ENCODE measurements around the gene CYP2E1.
"Not testable (repeated sequence)": the region's sequence is repeated elsewhere in the genome, so short reads cannot be mapped to it uniquely, and the experiment has no call there.

Gene CYP2E1

DNA sequence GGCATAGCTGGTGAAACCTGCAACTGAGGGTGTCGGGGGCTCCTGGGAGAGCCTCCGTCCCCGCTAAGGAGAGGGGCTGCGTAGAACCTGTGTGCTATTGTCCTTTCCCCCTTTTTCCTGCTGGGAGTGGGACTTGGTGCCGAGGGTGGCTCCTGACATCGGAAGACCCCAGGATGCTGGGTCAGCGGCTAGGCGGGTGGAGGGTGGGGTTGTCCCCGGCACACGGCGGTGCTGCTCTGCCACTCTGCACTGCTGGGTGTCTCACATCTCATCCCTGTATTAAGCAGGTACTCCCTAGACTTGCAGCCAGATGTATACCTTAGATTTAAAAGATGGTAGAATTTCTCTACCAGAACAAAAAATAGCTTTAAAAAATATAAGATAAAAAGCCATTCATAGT lies 44.9 kb downstream of the CYP2E1 start:
- DNase-seq (ENCODE audit: low read depth) = not testable (repeated sequence)

DNA sequence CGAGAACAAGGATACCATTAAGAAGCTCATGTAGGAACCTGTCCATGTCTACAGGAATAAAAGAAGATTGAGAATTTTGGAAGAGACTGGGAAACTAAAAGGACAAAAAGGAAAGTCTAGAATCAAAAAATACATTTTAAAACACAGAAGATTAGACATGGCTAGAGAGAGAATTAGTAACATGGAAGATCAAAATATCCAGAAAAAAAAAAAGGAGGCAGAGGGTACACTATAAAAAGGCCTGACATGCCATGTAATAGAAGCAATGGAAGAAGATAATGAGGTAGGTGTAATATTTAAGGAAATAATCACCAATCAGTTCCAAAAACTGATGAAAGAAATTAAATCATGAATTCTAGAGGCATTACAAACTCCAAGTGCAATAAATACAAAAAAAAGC lies 46.3 kb downstream of the CYP2E1 start:
- not testable (repeated sequence) for DNase-seq (ENCODE audit: low read depth)

DNA sequence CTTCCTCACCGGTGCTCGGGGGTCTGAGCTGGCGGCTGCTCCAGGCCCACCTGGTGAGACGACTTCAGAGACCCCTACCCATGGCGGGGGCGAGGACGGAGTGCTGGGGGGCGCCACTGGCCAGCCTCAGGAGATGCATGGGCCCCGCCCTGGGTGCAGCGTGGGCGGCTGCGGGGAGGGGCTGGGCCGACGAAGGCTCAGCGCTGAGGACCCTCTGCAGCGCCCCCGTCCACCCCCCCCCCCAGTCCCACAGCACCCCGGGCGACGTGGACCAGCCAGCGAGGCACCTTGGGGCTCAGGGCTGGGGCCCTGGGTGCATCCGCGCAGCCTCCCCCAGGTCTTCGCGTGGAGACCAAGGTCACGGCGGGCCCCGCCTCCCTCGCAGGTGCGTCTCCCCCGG lies 49.9 kb downstream of the CYP2E1 start:
- DNase-seq (ENCODE audit: low read depth) = not testable (repeated sequence)

All from CMK (cell line).